Ishikawa (cell line): ENCODE data around the gene SNX19.

Experiments used
- CEBPB ChIP-seq: IDR thresholded peaks from 2 replicates; pipeline ENCODE4 v1.6.1; 2012
- CREB1 ChIP-seq: IDR thresholded peaks from 2 replicates; pipeline ENCODE4 v1.6.1; 2012; ENCODE audit warnings: low read depth
- EGR1 ChIP-seq: IDR thresholded peaks from 2 replicates; pipeline ENCODE4 v1.6.1; 2012
- EP300 ChIP-seq: IDR thresholded peaks from 2 replicates; pipeline ENCODE4 v1.6.1; 2012; ENCODE audit warnings: borderline replicate concordance
- FOXM1 ChIP-seq: IDR thresholded peaks from 2 replicates; pipeline ENCODE4 v1.6.1; 2012; ENCODE audit warnings: low read depth, borderline replicate concordance
- NFIC ChIP-seq: IDR thresholded peaks from 2 replicates; pipeline ENCODE4 v1.6.1; 2012
- RAD21 ChIP-seq: IDR thresholded peaks from 2 replicates; pipeline ENCODE4 v1.6.1; 2012; ENCODE audit warnings: low read depth
- TAF1 ChIP-seq: IDR thresholded peaks from 2 replicates; pipeline ENCODE4 v1.6.1; 2012; ENCODE audit warnings: low read depth, mild to moderate bottlenecking
- TCF12 ChIP-seq: IDR thresholded peaks from 2 replicates; pipeline ENCODE4 v1.6.1; 2012; ENCODE audit warnings: low read depth
- TEAD4 ChIP-seq: IDR thresholded peaks from 2 replicates; pipeline ENCODE4 v1.6.1; 2012
- USF1 ChIP-seq: IDR thresholded peaks from 2 replicates; pipeline ENCODE4 v1.6.1; 2012
- YY1 ChIP-seq: IDR thresholded peaks from 2 replicates; pipeline ENCODE4 v1.6.1; 2012; ENCODE audit warnings: low read depth
- ZBTB7A ChIP-seq: IDR thresholded peaks from 2 replicates; pipeline ENCODE4 v1.6.1; 2012; ENCODE audit warnings: low read depth
- TF ChIP-seq, protein P1 (sequence below): IDR thresholded peaks from 2 replicates; pipeline ENCODE4 v1.6.1; 2012
- TF ChIP-seq, protein P2 (sequence below): IDR thresholded peaks from 2 replicates; pipeline ENCODE4 v1.6.1; 2012; ENCODE audit warnings: low read depth, mild to moderate bottlenecking

The SNX19 gene

DNA sequence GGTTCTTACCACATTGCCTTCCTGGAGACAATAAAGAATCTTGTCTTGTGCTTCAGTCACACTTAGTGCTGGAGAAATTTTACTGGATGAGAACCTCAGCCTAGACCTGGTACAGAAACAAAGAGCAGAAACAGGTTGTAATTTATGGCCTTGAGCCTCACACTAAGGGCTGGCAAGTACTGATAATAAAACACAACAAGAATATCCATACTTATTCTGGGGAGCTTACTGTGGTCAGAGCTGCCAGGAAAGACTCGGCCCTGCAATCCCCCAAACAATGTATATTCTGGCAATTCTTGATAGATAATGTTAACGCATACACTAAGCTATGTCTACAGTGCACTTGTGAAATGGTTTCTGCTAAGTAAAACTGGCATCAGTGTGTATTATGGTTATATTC, 9.7 kb downstream of the SNX19 start:
- no peak for TF ChIP-seq CEBPB
- no peak for TF ChIP-seq YY1
- no peak for TF ChIP-seq RAD21
- TF ChIP-seq USF1, result no peak
- TF ChIP-seq EGR1, result no peak
- TF ChIP-seq TCF12, result no peak
- TF ChIP-seq TAF1, result no peak
- TF ChIP-seq FOXM1, result no peak

- TF ChIP-seq CREB1, result no peak
- TF ChIP-seq TCF12, result no peak
- TF ChIP-seq TEAD4, result no peak
- no peak for TF ChIP-seq CEBPB
- TF ChIP-seq YY1, result no peak
- TF ChIP-seq RAD21, result no peak
- no peak for TF ChIP-seq FOXM1
- TF ChIP-seq, protein P1, sequence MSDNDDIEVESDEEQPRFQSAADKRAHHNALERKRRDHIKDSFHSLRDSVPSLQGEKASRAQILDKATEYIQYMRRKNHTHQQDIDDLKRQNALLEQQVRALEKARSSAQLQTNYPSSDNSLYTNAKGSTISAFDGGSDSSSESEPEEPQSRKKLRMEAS, result no peak
- TF ChIP-seq, protein P2, sequence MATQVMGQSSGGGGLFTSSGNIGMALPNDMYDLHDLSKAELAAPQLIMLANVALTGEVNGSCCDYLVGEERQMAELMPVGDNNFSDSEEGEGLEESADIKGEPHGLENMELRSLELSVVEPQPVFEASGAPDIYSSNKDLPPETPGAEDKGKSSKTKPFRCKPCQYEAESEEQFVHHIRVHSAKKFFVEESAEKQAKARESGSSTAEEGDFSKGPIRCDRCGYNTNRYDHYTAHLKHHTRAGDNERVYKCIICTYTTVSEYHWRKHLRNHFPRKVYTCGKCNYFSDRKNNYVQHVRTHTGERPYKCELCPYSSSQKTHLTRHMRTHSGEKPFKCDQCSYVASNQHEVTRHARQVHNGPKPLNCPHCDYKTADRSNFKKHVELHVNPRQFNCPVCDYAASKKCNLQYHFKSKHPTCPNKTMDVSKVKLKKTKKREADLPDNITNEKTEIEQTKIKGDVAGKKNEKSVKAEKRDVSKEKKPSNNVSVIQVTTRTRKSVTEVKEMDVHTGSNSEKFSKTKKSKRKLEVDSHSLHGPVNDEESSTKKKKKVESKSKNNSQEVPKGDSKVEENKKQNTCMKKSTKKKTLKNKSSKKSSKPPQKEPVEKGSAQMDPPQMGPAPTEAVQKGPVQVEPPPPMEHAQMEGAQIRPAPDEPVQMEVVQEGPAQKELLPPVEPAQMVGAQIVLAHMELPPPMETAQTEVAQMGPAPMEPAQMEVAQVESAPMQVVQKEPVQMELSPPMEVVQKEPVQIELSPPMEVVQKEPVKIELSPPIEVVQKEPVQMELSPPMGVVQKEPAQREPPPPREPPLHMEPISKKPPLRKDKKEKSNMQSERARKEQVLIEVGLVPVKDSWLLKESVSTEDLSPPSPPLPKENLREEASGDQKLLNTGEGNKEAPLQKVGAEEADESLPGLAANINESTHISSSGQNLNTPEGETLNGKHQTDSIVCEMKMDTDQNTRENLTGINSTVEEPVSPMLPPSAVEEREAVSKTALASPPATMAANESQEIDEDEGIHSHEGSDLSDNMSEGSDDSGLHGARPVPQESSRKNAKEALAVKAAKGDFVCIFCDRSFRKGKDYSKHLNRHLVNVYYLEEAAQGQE, result no peak
These were observed 10.8 kb downstream of the SNX19 start for GRCh38 chr11:130905512-130905911.

DNA sequence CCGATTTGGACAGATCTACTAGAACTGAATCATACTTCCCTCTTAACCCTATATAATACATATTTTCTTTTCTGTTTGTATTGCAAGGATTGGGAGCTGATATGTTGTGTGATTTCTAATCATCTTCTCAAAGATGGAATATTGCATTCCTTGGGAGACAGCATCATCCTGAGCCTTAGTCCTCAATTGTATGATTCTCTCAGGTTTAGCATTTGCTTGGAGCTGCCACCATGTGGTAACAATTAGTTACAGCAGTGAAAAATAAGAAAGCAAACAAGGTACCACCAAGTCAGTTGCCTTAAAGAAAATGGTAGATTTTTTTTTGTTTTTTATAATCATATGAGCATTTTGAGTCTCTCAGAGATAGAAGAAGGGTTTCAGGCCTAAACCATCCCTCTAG, 11.9 kb downstream of the SNX19 start:
- TF ChIP-seq RAD21 (no peak), EGR1 (no peak), ZBTB7A (no peak), TEAD4 (no peak), YY1 (no peak), FOXM1 (no peak), USF1 (no peak), EP300 (no peak)
- TF ChIP-seq, protein P1, result no peak

GRCh38 chr11:130902380-130902779, 13.9 kb downstream of the SNX19 start:
- TF ChIP-seq NFIC (no peak), FOXM1 (no peak), CEBPB (no peak), EP300 (no peak), YY1 (no peak), USF1 (no peak), RAD21 (no peak), TCF12 (no peak), TEAD4 (no peak)

- no peak for TF ChIP-seq EGR1
- TF ChIP-seq TAF1, result no peak
- no peak for TF ChIP-seq USF1
- TF ChIP-seq FOXM1, result no peak
- no peak for TF ChIP-seq ZBTB7A
- no peak for TF ChIP-seq NFIC
- no peak for TF ChIP-seq TEAD4
- no peak for TF ChIP-seq CEBPB
- TF ChIP-seq, protein P2, result no peak
- no peak for TF ChIP-seq TCF12
- TF ChIP-seq EP300, result no peak
- no peak for TF ChIP-seq RAD21
- TF ChIP-seq YY1, result no peak
- TF ChIP-seq CREB1, result no peak
- TF ChIP-seq, protein P1, result no peak
These were observed 17.2 kb downstream of the SNX19 start for GRCh38 chr11:130899106-130899505.
